HCT116 (cell line): ENCODE results near the gene SLC50A1. TPM values are rescaled to one million over a fixed set of nuclear protein-coding genes. Genes with fewer than 3 reads are reported as not detected.

Experiments
- ATAC-seq: fragments of 200-7000 bp; cut with Tn5 transposase; 2 replicates; pipeline ENCODE4 v1.9.1; 2020; ENCODE audit warnings: mild to moderate bottlenecking, moderate library complexity
- BruUV-seq: library from RNA; stranded (reverse); fragments of 400-500 nt; replicated peaks from 2 replicates; lab custom pipeline; 2021; lab: Mats Ljungman, UMichigan
- CTCF ChIA-PET: fragments of 300-600 bp; sonication (Branson Sonifier 250); formaldehyde crosslinking; loops from one replicate; lab custom pipeline; 2021; ENCODE audit warnings: antibody characterized with exemption; lab: Charles Lee
- POLR2A ChIA-PET: fragments of 300-600, 350-600 bp; sonication (Branson Sonifier 250); formaldehyde crosslinking; loops from one replicate; lab custom pipeline; 2021; ENCODE audit warnings: antibody characterized with exemption; lab: Charles Lee
- RAD21 ChIA-PET, 2 experiments: fragments of 300-600 bp; sonication (Branson Sonifier 250); formaldehyde crosslinking; loops; one replicate each; lab custom pipeline; 2023; ENCODE audit warnings: low total read pairs in 2 of 2; ENCODE audit not compliant: uncharacterized antibody in 2 of 2, unreplicated experiment in 2 of 2, low non-redundant PET in 1 of 2; lab: Charles Lee
- DNase-seq: peaks from one replicate; pipeline ENCODE4 v3.0.0-alpha.2; 2010; ENCODE audit warnings: low read depth, low spot score
- H2AFZ ChIP-seq: fragments of 200-600 bp; shearing (Covaris generic), sonication (generic); 2 replicates; pipeline ENCODE4 v1.6.1; 2017; ENCODE audit warnings: low read depth, mixed run types, mixed read lengths, antibody characterized with exemption, low read length; ENCODE audit not compliant: poor library complexity, severe bottlenecking
- H3K27ac ChIP-seq: 2 replicates; pipeline ENCODE4 v1.5.1; 2012; ENCODE audit warnings: low read depth, low read length
- H3K27me3 ChIP-seq: fragments of 200-600 bp; sonication (generic); 2 replicates; pipeline ENCODE4 v1.6.1; 2016; ENCODE audit warnings: mixed run types, low read length, mixed read lengths; ENCODE audit not compliant: insufficient read depth
- H3K36me3 ChIP-seq, 2 experiments: fragments of 200-500 bp in 1 of 2; fragments of 200-600 bp in 1 of 2; sonication (Bioruptor generic) in 1 of 2; sonication (generic) in 1 of 2; 2 replicates each; pipeline versions ENCODE4 v1.5.1 to v1.6.1; 2014 to 2016; ENCODE audit warnings: low read length in 2 of 2, inconsistent platforms in 1 of 2, mixed read lengths in 1 of 2, mixed run types in 1 of 2; ENCODE audit not compliant: insufficient read depth in 2 of 2, control insufficient read depth in 1 of 2
- H3K4me1 ChIP-seq, 2 experiments: fragments of 200-600 bp in 1 of 2; sonication (generic) in 1 of 2; 2 replicates each; pipeline versions ENCODE4 v1.5.1 to v1.6.1; 2012 to 2017; ENCODE audit warnings: low read length in 2 of 2, inconsistent platforms in 1 of 2, mild to moderate bottlenecking in 1 of 2, mixed read lengths in 1 of 2, mixed run types in 1 of 2, moderate library complexity in 1 of 2; ENCODE audit not compliant: insufficient read depth in 2 of 2, control insufficient read depth in 1 of 2
- H3K4me2 ChIP-seq: fragments of 200-600 bp; sonication (generic); 2 replicates; pipeline ENCODE4 v1.6.1; 2017; ENCODE audit warnings: mixed run types, low read length, mixed read lengths
- H3K4me3 ChIP-seq, 2 experiments: fragments of 200-600 bp in 1 of 2; sonication (generic) in 1 of 2; replicated peaks in 1 of 2; 2 replicates each; pipeline ENCODE4 v1.5.1; 2011 to 2016; ENCODE audit warnings: low read length in 2 of 2, control low read depth in 1 of 2, low read depth in 1 of 2, mild to moderate bottlenecking in 1 of 2, mixed read lengths in 1 of 2, mixed run types in 1 of 2
- H3K79me2 ChIP-seq: fragments of 200-600 bp; sonication (generic); 2 replicates; pipeline ENCODE4 v1.6.1; 2017; ENCODE audit warnings: mild to moderate bottlenecking, mixed run types, low read length, moderate library complexity, mixed read lengths; ENCODE audit not compliant: insufficient read depth
- H3K9ac ChIP-seq: fragments of 200-600 bp; sonication (generic); 2 replicates; pipeline ENCODE4 v1.6.1; 2016; ENCODE audit warnings: low read length, mixed read lengths
- H3K9me2 ChIP-seq: fragments of 200-600 bp; sonication (generic), shearing (Covaris generic); 2 replicates; pipeline ENCODE4 v1.6.1; 2017; ENCODE audit warnings: mixed run types, mild to moderate bottlenecking, moderate library complexity; ENCODE audit not compliant: insufficient read depth
- H3K9me3 ChIP-seq, 2 experiments: fragments of 200-500 bp in 1 of 2; fragments of 200-600 bp in 1 of 2; sonication (Bioruptor generic) in 1 of 2; sonication (generic) in 1 of 2; 2 replicates each; pipeline ENCODE4 v1.6.1; 2014 to 2017; ENCODE audit warnings: low read length in 2 of 2, mixed read lengths in 2 of 2, inconsistent platforms in 1 of 2, low read depth in 1 of 2, mild to moderate bottlenecking in 1 of 2, mixed run types in 1 of 2, moderate library complexity in 1 of 2; ENCODE audit not compliant: control insufficient read depth in 1 of 2, insufficient read depth in 1 of 2
- H4K20me1 ChIP-seq: fragments of 200-600 bp; sonication (generic), shearing (Covaris generic); 2 replicates; pipeline ENCODE4 v1.6.1; 2017; ENCODE audit warnings: mixed run types, mild to moderate bottlenecking, moderate library complexity; ENCODE audit not compliant: insufficient read depth
- EZH2 ChIP-seq: fragments of 200-600 bp; sonication (generic); IDR thresholded peaks from 2 replicates; pipeline ENCODE4 v1.6.1; 2017; ENCODE audit warnings: antibody characterized with exemption, mixed run types
- TCF7L2 ChIP-seq: IDR thresholded peaks from 2 replicates; pipeline ENCODE4 v1.7.0; 2011; ENCODE audit warnings: borderline replicate concordance, inconsistent platforms; ENCODE audit not compliant: insufficient read depth, insufficient read length; ENCODE audit errors: extremely low read depth
- intact Hi-C: fragments of 100-400 bp; cut with micrococcal nuclease; formaldehyde crosslinking; loops from 2 replicates; pipeline ENCODE4 v1.10.0; 2022
- total RNA-seq: library from RNA; stranded (reverse); gene quantifications from one replicate; pipeline ENCODE4 v1.2.1, GENCODE V29; 2021; ENCODE audit not compliant: unreplicated experiment
- TF ChIP-seq, protein P1 (sequence below): IDR thresholded peaks from 2 replicates; pipeline ENCODE4 v1.6.1; 2012; ENCODE audit warnings: low read depth
- TF ChIP-seq, protein P2 (sequence below), 3 experiments: fragments of 200-600 bp in 1 of 3; sonication (generic) in 1 of 3; IDR thresholded peaks in 2 of 3; conservative IDR thresholded peaks in 1 of 3; 2 replicates each; pipeline ENCODE4 v1.5.1; 2012 to 2017; ENCODE audit warnings: low read depth in 2 of 3, low read length in 2 of 3, antibody characterized with exemption in 1 of 3, borderline replicate concordance in 1 of 3, control low read depth in 1 of 3, mild to moderate bottlenecking in 1 of 3, mixed read lengths in 1 of 3, mixed run types in 1 of 3, moderate library complexity in 1 of 3; ENCODE audit not compliant: insufficient read depth in 1 of 3

SLC50A1 gene
- total RNA-seq, 1 experiment from 2014 or later = 49.9 TPM

DNA sequence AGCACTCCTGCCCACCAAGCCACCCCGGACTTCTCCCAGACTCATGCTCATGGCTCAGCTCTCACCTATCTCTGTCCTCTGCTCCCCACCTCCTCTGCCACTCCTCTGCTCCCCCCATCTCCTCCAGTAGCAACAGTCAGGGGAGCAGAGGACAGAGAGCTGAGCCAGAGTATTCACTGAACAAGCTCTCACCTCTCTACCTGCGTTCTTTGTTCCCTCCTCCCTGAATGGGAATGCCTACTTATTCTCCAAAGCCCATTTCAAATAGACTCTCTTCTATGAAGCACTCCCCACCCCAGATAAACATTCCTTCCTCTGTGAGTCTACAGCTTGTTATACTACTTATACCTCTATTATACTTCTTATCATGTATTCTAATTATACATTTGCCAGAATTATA is 14.4 kb upstream of the SLC50A1 start:
- no peaks in the 10 kb centered on the region for H4K20me1 ChIP-seq
- no peak overlapping the region for H2AFZ ChIP-seq
- no peaks in the 10 kb centered on the region for H3K79me2 ChIP-seq
- RAD21 ChIA-PET = no interaction called here
- no peak overlapping the region for H3K4me2 ChIP-seq
- intact Hi-C loops = no loop called here
- H3K4me1 ChIP-seq = peaks cover 10 to 19% of the 10 kb centered on the region in 2 experiments
- H3K9me2 ChIP-seq = no peaks in the 10 kb centered on the region
- peaks cover 6% of the 10 kb centered on the region; the same call in 1 of the 2 replicates for H3K27me3 ChIP-seq
- CTCF ChIA-PET = interaction anchor here (1.2 to 2.1 kb wide), 2 partner anchors 30 to 46 kb away, joined by 4 to 8 read pairs; no protein-coding TSS in a partner anchor
- H3K9me3 ChIP-seq = no peaks in the 10 kb centered on the region
- POLR2A ChIA-PET = no interaction called here
- no peak for ATAC-seq
- no peak overlapping the region for H3K9ac ChIP-seq
- no peak overlapping the region for H3K27ac ChIP-seq
- no TSS peak for BruUV-seq
- no peak for TF ChIP-seq EZH2
- TF ChIP-seq, protein P1, sequence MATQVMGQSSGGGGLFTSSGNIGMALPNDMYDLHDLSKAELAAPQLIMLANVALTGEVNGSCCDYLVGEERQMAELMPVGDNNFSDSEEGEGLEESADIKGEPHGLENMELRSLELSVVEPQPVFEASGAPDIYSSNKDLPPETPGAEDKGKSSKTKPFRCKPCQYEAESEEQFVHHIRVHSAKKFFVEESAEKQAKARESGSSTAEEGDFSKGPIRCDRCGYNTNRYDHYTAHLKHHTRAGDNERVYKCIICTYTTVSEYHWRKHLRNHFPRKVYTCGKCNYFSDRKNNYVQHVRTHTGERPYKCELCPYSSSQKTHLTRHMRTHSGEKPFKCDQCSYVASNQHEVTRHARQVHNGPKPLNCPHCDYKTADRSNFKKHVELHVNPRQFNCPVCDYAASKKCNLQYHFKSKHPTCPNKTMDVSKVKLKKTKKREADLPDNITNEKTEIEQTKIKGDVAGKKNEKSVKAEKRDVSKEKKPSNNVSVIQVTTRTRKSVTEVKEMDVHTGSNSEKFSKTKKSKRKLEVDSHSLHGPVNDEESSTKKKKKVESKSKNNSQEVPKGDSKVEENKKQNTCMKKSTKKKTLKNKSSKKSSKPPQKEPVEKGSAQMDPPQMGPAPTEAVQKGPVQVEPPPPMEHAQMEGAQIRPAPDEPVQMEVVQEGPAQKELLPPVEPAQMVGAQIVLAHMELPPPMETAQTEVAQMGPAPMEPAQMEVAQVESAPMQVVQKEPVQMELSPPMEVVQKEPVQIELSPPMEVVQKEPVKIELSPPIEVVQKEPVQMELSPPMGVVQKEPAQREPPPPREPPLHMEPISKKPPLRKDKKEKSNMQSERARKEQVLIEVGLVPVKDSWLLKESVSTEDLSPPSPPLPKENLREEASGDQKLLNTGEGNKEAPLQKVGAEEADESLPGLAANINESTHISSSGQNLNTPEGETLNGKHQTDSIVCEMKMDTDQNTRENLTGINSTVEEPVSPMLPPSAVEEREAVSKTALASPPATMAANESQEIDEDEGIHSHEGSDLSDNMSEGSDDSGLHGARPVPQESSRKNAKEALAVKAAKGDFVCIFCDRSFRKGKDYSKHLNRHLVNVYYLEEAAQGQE = no peak
- TF ChIP-seq TCF7L2 = no peak
- TF ChIP-seq, protein P2, sequence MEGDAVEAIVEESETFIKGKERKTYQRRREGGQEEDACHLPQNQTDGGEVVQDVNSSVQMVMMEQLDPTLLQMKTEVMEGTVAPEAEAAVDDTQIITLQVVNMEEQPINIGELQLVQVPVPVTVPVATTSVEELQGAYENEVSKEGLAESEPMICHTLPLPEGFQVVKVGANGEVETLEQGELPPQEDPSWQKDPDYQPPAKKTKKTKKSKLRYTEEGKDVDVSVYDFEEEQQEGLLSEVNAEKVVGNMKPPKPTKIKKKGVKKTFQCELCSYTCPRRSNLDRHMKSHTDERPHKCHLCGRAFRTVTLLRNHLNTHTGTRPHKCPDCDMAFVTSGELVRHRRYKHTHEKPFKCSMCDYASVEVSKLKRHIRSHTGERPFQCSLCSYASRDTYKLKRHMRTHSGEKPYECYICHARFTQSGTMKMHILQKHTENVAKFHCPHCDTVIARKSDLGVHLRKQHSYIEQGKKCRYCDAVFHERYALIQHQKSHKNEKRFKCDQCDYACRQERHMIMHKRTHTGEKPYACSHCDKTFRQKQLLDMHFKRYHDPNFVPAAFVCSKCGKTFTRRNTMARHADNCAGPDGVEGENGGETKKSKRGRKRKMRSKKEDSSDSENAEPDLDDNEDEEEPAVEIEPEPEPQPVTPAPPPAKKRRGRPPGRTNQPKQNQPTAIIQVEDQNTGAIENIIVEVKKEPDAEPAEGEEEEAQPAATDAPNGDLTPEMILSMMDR (IDR thresholded peaks at IDR 0.05 in 2 of 3, conservative IDR thresholded peaks at IDR 0.05 in 1 of 3; ENCODE audit: borderline replicate concordance in 1 of 3, insufficient read depth in 1 of 3, low read depth in 2 of 3, low read length in 2 of 3) = no peak
- TF ChIP-seq, all 23 proteins: peak for 0
- no peak for DNase-seq
- no peak overlapping the region for H3K4me3 ChIP-seq
- H3K36me3 ChIP-seq = no peaks in the 10 kb centered on the region
